Measurements from ENCODE around the gene ELF2.
"Not testable (repeated sequence)": the region's sequence is repeated elsewhere in the genome, so short reads cannot be mapped to it uniquely, and the experiment has no call there.

The ELF2 gene

GRCh38 chr4:139022835-139023234 lies 154.2 kb downstream of the ELF2 start:
- TF ChIP-seq CTCF (IDR thresholded peaks at IDR 0.05; ENCODE audit: unreplicated experiment in 3 of 3): no peak
- Mint-ChIP-seq H3K4me3 (no peak overlapping the region), H3K27ac (peak overlapping the region in 1 of 3 experiments; percentile 34), H3K9me3 (no peaks in the 10 kb centered on the region), H3K36me3 (ENCODE audit: low read depth) (peaks cover 16% of the 10 kb centered on the region), H3K27me3 (ENCODE audit: low read depth) (no peaks in the 10 kb centered on the region), H3K4me1 (peaks cover 32% of the 10 kb centered on the region)

- Mint-ChIP-seq H3K4me1 (peaks cover 33% of the 10 kb centered on the region), H3K36me3 (ENCODE audit: low read depth) (peaks cover 16% of the 10 kb centered on the region)
- H3K27me3 Mint-ChIP-seq (ENCODE audit: low read depth); H3K4me3 Mint-ChIP-seq; H3K27ac Mint-ChIP-seq; H3K9me3 Mint-ChIP-seq: not testable (repeated sequence)
These were observed 155.9 kb downstream of the ELF2 start for GRCh38 chr4:139021071-139021470.

- H3K27ac Mint-ChIP-seq: peak overlapping the region; percentile 54 to 84 (median 66)
- H3K9me3 Mint-ChIP-seq: no peaks in the 10 kb centered on the region
- H3K4me3 Mint-ChIP-seq: peak overlapping the region in 1 of 3 experiments; percentile 45
- H3K4me1 Mint-ChIP-seq: peaks cover 33% of the 10 kb centered on the region
- no peaks in the 10 kb centered on the region for H3K27me3 Mint-ChIP-seq (ENCODE audit: low read depth)
- peaks cover 16% of the 10 kb centered on the region for H3K36me3 Mint-ChIP-seq (ENCODE audit: low read depth)
- TF ChIP-seq CTCF (IDR thresholded peaks at IDR 0.05; ENCODE audit: unreplicated experiment in 3 of 3): no peak
These were observed 156.6 kb downstream of the ELF2 start for GRCh38 chr4:139020384-139020783.

- Mint-ChIP-seq H3K4me1 (peaks cover 37% of the 10 kb centered on the region), H3K27me3 (ENCODE audit: low read depth) (no peaks in the 10 kb centered on the region), H3K36me3 (ENCODE audit: low read depth) (peaks cover 12% of the 10 kb centered on the region), H3K9me3 (no peaks in the 10 kb centered on the region), H3K27ac (peak overlapping the region; percentile 54 to 84 (median 79)), H3K4me3 (peak overlapping the region; percentile 19 to 57 (median 46))
- no peak for TF ChIP-seq CTCF (IDR thresholded peaks at IDR 0.05; ENCODE audit: unreplicated experiment in 3 of 3)
These were observed 157.9 kb downstream of the ELF2 start for GRCh38 chr4:139018971-139019758.

GRCh38 chr4:139018501-139018900 lies 158.5 kb downstream of the ELF2 start:
- TF ChIP-seq CTCF (IDR thresholded peaks at IDR 0.05; ENCODE audit: unreplicated experiment in 3 of 3): no peak
- H3K27me3 Mint-ChIP-seq (ENCODE audit: low read depth): no peaks in the 10 kb centered on the region
- H3K4me1 Mint-ChIP-seq: peaks cover 37% of the 10 kb centered on the region
- peaks cover 12% of the 10 kb centered on the region for H3K36me3 Mint-ChIP-seq (ENCODE audit: low read depth)
- peak overlapping the region; percentile 4 to 73 (median 55) for H3K27ac Mint-ChIP-seq
- H3K9me3 Mint-ChIP-seq: no peaks in the 10 kb centered on the region
- peak overlapping the region; percentile 30 to 62 (median 45) for H3K4me3 Mint-ChIP-seq

- no peak for TF ChIP-seq CTCF (IDR thresholded peaks at IDR 0.05; ENCODE audit: unreplicated experiment in 3 of 3)
- H3K9me3 Mint-ChIP-seq: no peaks in the 10 kb centered on the region
- H3K27me3 Mint-ChIP-seq (ENCODE audit: low read depth): no peaks in the 10 kb centered on the region
- H3K36me3 Mint-ChIP-seq (ENCODE audit: low read depth): peaks cover 9% of the 10 kb centered on the region
- peak overlapping the region in 2 of 3 experiments; percentile 55 to 73 for H3K27ac Mint-ChIP-seq
- peaks cover 37% of the 10 kb centered on the region for H3K4me1 Mint-ChIP-seq
- H3K4me3 Mint-ChIP-seq: peak overlapping the region; percentile 30 to 62 (median 45)
These were observed 159.2 kb downstream of the ELF2 start for GRCh38 chr4:139017861-139018260.
